PFSK-1 (cell line): ENCODE data around the gene CHD6.

Experiments
- POLR2AphosphoS5 ChIP-seq: IDR thresholded peaks from 2 replicates; pipeline ENCODE4 v1.6.1; 2012; ENCODE audit warnings: low read depth, mild to moderate bottlenecking, control low read depth, low read length, moderate library complexity
- TAF1 ChIP-seq: IDR thresholded peaks from 2 replicates; pipeline ENCODE4 v1.6.1; 2012; ENCODE audit warnings: low read length, control low read depth, borderline replicate concordance; ENCODE audit not compliant: insufficient read depth

DNA sequence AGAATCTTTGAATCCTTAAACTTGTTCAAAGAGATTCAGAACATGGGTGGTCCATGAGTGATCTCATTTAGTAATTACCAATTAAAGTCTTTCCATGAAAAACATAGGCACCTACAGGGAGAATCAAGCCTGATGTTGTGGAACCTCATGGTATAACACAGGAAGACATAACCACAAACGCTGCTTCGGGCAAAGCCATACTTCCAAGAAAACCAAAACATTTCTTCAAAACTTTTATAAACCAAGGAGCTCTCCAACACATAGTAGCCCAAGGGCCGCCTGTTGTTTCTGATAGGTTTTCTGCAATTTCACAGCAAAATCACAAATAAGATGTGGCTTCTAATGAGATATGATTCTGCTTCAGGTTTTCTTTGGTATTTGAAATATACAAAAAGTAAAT lies 2.5 kb downstream of the CHD6 start:
- TF ChIP-seq POLR2AphosphoS5 (no peak), TAF1 (no peak)
